Gastrocnemius medialis (tissue), 4 donors: ENCODE data around the gene NUP214. TPM values are rescaled to one million over a fixed set of nuclear protein-coding genes. Genes with fewer than 3 reads are reported as not detected.
"Not testable (repeated sequence)": the region's sequence is repeated elsewhere in the genome, so short reads cannot be mapped to it uniquely, and the experiment has no call there.

ENCODE experiments used
- ATAC-seq, 2 donors: fragments of 150-250 bp; one replicate each; pipeline ENCODE4 v1.9.1; 2016
- DNase-seq, 2 donors: peaks; one replicate each; pipeline ENCODE4 v3.0.0-alpha.2; 2019
- H3K27ac ChIP-seq, 4 donors: fragments of 200-600 bp; sonication (generic); 1 replicate in 1 of 4; 2 replicates in 3 of 4; pipeline ENCODE4 v1.5.1; 2016 to 2018; ENCODE audit warnings: mild to moderate bottlenecking in 2 of 4, moderate library complexity in 1 of 4
- H3K27me3 ChIP-seq, 3 donors: fragments of 200-600 bp; sonication (generic) in 2 of 3; 1 replicate in 1 of 3; 2 replicates in 2 of 3; pipeline versions ENCODE4 v1.5.1 to v1.6.0; 2016 to 2019; ENCODE audit warnings: mild to moderate bottlenecking in 1 of 3, moderate library complexity in 1 of 3
- H3K36me3 ChIP-seq, 2 donors: fragments of 200-600 bp; sonication (generic) in 1 of 2; one replicate each; pipeline ENCODE4 v1.5.1; 2017 to 2018
- H3K4me1 ChIP-seq, 2 donors: fragments of 200-600 bp; sonication (generic) in 1 of 2; one replicate each; pipeline ENCODE4 v1.5.1; 2016 to 2017; ENCODE audit warnings: mild to moderate bottlenecking in 2 of 2
- H3K4me3 ChIP-seq, 4 donors: fragments of 200-600 bp; sonication (generic) in 3 of 4; 1 replicate in 1 of 4; 2 replicates in 3 of 4; pipeline ENCODE4 v1.5.1; 2016 to 2019; ENCODE audit warnings: mild to moderate bottlenecking in 2 of 4
- H3K9me3 ChIP-seq, 3 donors: fragments of 200-600 bp; sonication (generic) in 2 of 3; 1 replicate in 1 of 3; 2 replicates in 2 of 3; pipeline ENCODE4 v1.5.1; 2016 to 2019
- CTCF ChIP-seq, 5 experiments: fragments of 450-650 bp in 3 of 5; fragments of 200-600 bp in 2 of 5; sonication (generic) in 2 of 5; IDR thresholded peaks in 4 of 5; conservative IDR thresholded peaks in 1 of 5; 1 replicate in 4 of 5; 2 replicates in 1 of 5; pipeline ENCODE4 v1.5.1; 2016 to 2019; ENCODE audit warnings: antibody characterized with exemption in 5 of 5, mild to moderate bottlenecking in 3 of 5, moderate library complexity in 3 of 5
- POLR2A ChIP-seq, 2 donors: fragments of 450-650 bp; IDR thresholded peaks; one replicate each; pipeline ENCODE4 v1.6.1; 2017; ENCODE audit warnings: antibody characterized with exemption in 2 of 2, mild to moderate bottlenecking in 2 of 2, moderate library complexity in 2 of 2
- in situ Hi-C, 4 donors: fragments of 200-750 bp; cut with MboI; loops; one replicate each; pipeline versions ENCODE4 v1.15.0 to v1.8.0; 2017; ENCODE audit warnings: low sequenced_read_pairs in 4 of 4
- intact Hi-C: fragments of 100-400 bp; cut with DNase I; formaldehyde crosslinking; loops from one replicate; pipeline ENCODE4 v1.15.1; 2023; ENCODE audit warnings: low total_unique reads
- total RNA-seq, 4 donors: library from RNA; depleted of rRNA; stranded (reverse); fragments of >200 nt; gene quantifications; one replicate each; pipeline versions ENCODE4 v1.1.0 to v1.2.3, GENCODE V29; 2016

Gene NUP214
- total RNA-seq, 4 donors from 2014 or later, result 24.2 to 47.5 (median 29.9) TPM

- in situ Hi-C loops (no loop called here), intact Hi-C loops (loop anchor here (1.0 kb wide), 1 partner anchor 98 kb away; no protein-coding TSS in a partner anchor)
- H3K4me1 ChIP-seq, result peaks cover 17 to 22% of the 10 kb centered on the region in 2 donors
- H3K27ac ChIP-seq, result peak overlapping the region; percentile 3 to 75 (median 60)
- DNase-seq, result no peak
- peak in 1 of 2 donors; percentile 26 for ATAC-seq
- TF ChIP-seq CTCF (IDR thresholded peaks at IDR 0.05 in 4 of 5, conservative IDR thresholded peaks at IDR 0.05 in 1 of 5) (no peak), POLR2A (IDR thresholded peaks at IDR 0.05) (no peak)
- H3K27me3 ChIP-seq, result no peaks in the 10 kb centered on the region
- no peaks in the 10 kb centered on the region for H3K9me3 ChIP-seq
- peaks cover 0 to 5% of the 10 kb centered on the region in 2 donors for H3K36me3 ChIP-seq
- H3K4me3 ChIP-seq, result peak overlapping the region in 1 of 4 donors; percentile 8
These were observed 113.1 kb downstream of the NUP214 start for GRCh38 chr9:131238402-131239021.

DNA sequence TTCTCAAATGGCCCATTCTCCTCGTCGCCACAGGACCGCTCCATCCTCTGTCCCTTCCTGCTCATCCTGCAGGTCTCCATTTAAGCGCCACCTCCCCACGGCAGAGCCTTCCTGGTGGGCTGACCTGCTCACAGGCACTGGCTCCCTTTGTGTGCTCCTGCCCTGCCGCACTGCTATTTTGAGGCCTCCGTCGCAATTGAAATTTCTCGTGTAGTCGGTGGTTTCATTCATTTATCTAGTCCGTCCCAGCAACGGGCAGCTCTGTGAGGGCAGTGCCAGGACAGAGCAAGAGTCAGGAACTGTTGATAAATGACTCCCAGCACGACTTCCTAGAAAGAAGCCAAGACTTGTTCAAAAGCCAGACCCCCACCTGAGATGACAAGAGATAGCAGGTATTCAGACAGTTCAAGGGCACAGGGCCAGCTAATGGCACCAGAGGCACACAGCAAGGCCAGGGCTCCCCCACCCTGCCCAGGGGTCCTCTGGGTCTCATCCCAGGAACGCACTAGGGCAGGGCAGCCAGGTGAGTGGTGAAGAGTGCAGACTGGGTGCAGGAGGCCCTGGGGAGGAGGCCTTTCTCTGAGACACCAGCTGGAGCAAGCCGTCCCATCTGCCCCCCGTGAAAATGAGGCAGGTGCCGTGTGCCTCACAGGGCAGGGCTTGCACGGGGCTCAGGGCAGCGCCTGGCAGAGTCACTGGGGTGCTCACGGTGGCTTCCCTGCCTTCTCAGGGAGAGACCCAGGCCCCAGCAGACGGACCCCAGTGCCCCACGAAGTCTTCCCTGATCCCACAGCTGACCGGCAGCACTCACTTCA, 114.0 kb downstream of the NUP214 start:
- Histone ChIP-seq H3K36me3 (no peaks in the 10 kb centered on the region), H3K9me3 (no peaks in the 10 kb centered on the region), H3K4me3 (no peak overlapping the region), H3K4me1 (peaks cover 17 to 22% of the 10 kb centered on the region in 2 donors), H3K27ac (no peak overlapping the region), H3K27me3 (no peaks in the 10 kb centered on the region)
- no peak for TF ChIP-seq POLR2A (IDR thresholded peaks at IDR 0.05)
- no peak for TF ChIP-seq CTCF (IDR thresholded peaks at IDR 0.05 in 4 of 5, conservative IDR thresholded peaks at IDR 0.05 in 1 of 5)
- intact Hi-C loops, result no loop called here
- DNase-seq (no peak), ATAC-seq (no peak)
- in situ Hi-C loops, result no loop called here

- DNase-seq (no peak), ATAC-seq (no peak)
- H3K9me3 ChIP-seq, result no peaks in the 10 kb centered on the region
- peaks cover 17% of the 10 kb centered on the region in 2 donors for H3K4me1 ChIP-seq
- no peak overlapping the region for H3K4me3 ChIP-seq
- no peaks in the 10 kb centered on the region for H3K36me3 ChIP-seq
- in situ Hi-C loops, result loop anchor here (5.0 to 10.0 kb wide), 2 partner anchors 95 to 97 kb away; no protein-coding TSS in a partner anchor
- no peak overlapping the region for H3K27ac ChIP-seq
- TF ChIP-seq POLR2A (IDR thresholded peaks at IDR 0.05) (no peak), CTCF (IDR thresholded peaks at IDR 0.05 in 4 of 5, conservative IDR thresholded peaks at IDR 0.05 in 1 of 5) (no peak)
- intact Hi-C loops, result no loop called here
- H3K27me3 ChIP-seq, result no peaks in the 10 kb centered on the region
These were observed 114.9 kb downstream of the NUP214 start for GRCh38 chr9:131240047-131240921.

GRCh38 chr9:131244331-131244730, 118.9 kb downstream of the NUP214 start:
- H3K27ac ChIP-seq, H3K4me1 ChIP-seq, DNase-seq, H3K4me3 ChIP-seq, H3K27me3 ChIP-seq, H3K36me3 ChIP-seq, ATAC-seq, H3K9me3 ChIP-seq, intact Hi-C loops: not testable (repeated sequence)
- in situ Hi-C loops, result loop anchor here (5.0 to 10.0 kb wide), 2 partner anchors 90 to 93 kb away; no protein-coding TSS in a partner anchor
